Heart left ventricle (tissue), 13 donors: Measurements from ENCODE around the gene GNAQ.

Source experiments
- CTCF ChIP-seq, 12 donors: fragments of 200-600 bp; sonication (generic) in 4 of 12; IDR thresholded peaks; one replicate each; pipeline versions ENCODE4 v1.5.0 to v1.8.0; 2018 to 2022; ENCODE audit warnings: antibody characterized with exemption in 12 of 12, mild to moderate bottlenecking in 5 of 12
- POLR2A ChIP-seq, 2 donors: fragments of 450-650 bp; IDR thresholded peaks; one replicate each; pipeline ENCODE4 v1.6.1; 2017; ENCODE audit warnings: antibody characterized with exemption in 2 of 2, mild to moderate bottlenecking in 2 of 2, moderate library complexity in 2 of 2
- donor health status: ischemic (EF 13 %, LVEDD 7.1; RV severe dilation, severe dysfunction).
- donor health status: DM: no; HTN: yes; CAD: no.
- donor health status: DM: no; HTN: no; CAD: no.
- donor health status: ischemic (EF 25% LVEDD 6.9; RV normal size, moderate dysfunction).
- donor health status: ischemic (EF 25% LVEDD 5.7; RV mildly dilated, moderate dysfunction).
- donor health status: ischemic (EF 35%, LVEDD 5.7; RV mildly dilated, moderate dysfunction).
- donor health status: nonischemic (EF 11% LVEDD 7.7; RV severe dilation, severe dysfunction).
- donor health status: DM: yes; HTN: yes; CAD: no.
- donor health status: PGD.
- donor health status: ischemic (EF 29% LVEDD 5.4; RV normal size, mild dysfunction).
- donor health status: nonischemic (EF 23%, LVEDD 6.1; RV moderate dilation, normal function).

GRCh38 chr9:77871483-77871882 is 160.1 kb downstream of the GNAQ start:
- no peak for TF ChIP-seq CTCF (IDR thresholded peaks at IDR 0.05)
- TF ChIP-seq POLR2A (IDR thresholded peaks at IDR 0.05), result no peak
